ENCODE data around the gene RBM8A.
A peak's percentile ranks its signal among the peaks of the same experiment; 100 is the strongest.

Gene RBM8A

GRCh38 chr1:145912128-145912641 is 15.1 kb downstream of the RBM8A start:
- DNase-seq, result no peak

DNA sequence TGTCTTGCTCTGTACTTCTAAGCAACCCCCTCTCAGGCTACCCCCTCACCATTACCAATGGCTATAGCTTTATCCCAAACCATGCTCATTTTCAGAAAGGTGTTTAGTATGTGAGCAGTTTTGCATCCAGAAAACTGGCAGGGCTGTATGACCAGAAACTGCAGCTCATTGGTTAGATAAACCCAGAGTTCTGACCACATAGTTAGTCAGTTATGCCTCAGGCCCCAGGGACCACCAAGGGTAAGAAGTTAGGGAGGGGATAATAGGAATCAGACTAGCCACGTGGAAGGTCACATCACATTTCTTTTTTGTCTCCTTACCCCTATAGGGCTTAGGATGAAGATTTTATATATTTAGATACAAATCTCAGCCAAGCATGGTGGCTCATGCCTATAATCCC is 18.6 kb downstream of the RBM8A start:
- DNase-seq, result no peak

- no peak for DNase-seq
Measured at GRCh38 chr1:145906954-145907753, 20.1 kb downstream of the RBM8A start.

GRCh38 chr1:145901312-145902021 is 25.8 kb downstream of the RBM8A start:
- DNase-seq, result no peak

DNA sequence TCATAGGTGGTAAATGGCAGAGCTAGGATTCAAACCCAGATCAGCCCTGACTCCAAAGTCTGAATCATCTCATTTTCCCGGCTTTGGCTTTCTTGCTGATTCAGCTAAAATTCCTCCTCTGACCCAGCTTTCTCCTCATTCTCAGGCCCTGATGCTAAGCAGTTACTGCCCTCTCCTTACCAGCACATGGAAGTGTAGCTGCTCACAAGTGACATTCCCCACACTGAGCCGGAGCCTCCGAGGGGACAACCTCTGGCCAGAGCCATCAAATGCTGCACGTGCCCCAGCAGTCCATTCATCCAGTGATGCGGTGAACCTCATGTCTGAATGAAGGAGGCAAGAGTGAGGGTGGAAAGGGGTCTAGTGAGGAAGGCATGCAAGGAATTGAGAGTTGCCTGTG is 28.5 kb downstream of the RBM8A start:
- DNase-seq, result no peak

GRCh38 chr1:145897969-145898368 is 29.3 kb downstream of the RBM8A start:
- DNase-seq, result no peak

- DNase-seq, result no peak
Measured at GRCh38 chr1:145895471-145895870, 31.8 kb downstream of the RBM8A start.

GRCh38 chr1:145893306-145894055 is 33.8 kb downstream of the RBM8A start:
- DNase-seq, result no peak

- DNase-seq, result no peak
Measured at GRCh38 chr1:145892486-145893087, 34.7 kb downstream of the RBM8A start.

DNA sequence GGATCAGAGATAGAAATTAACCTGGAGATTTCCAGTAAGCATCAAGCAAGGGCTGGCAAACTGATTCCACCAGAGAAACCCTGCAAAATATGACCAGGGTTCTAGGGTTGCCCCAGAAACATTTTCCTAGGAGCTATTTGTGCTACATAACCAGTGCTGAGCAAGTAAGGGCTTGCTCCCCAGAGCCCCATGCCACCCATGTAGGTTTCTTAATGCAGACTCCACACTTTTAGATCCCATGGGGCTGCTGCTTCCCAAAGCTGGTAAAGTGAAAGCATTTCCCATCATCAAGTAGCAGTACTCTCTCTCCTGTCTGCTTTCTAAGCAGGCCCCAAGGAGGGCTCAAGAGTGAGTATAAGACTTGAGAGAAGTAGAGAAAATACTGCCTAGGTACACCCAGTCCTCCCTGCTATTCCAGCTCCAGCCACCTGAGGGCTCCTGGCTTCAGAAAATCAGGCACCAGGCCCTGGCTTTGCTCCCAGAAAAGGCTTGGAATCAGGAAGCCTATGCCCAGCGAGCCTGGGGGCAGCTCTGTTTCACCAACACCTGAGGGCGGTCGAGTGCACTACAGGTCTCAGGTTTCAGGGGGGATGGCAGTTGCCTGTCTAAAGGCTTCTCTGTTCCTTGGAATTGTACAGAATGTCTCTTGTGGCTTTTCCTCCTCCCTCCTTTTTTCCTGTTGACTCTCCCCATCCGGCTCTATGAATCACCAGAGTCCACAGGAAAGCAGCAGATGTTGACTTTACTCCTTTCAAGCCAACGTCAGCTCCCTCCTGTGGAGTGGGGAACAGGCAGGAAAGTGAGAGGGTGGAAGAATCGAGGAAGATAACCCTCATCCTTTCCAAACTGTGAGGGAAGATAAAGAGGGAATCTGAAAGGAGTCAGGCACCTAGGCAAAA is 35.4 kb downstream of the RBM8A start:
- DNase-seq, result peak; percentile 47

DNA sequence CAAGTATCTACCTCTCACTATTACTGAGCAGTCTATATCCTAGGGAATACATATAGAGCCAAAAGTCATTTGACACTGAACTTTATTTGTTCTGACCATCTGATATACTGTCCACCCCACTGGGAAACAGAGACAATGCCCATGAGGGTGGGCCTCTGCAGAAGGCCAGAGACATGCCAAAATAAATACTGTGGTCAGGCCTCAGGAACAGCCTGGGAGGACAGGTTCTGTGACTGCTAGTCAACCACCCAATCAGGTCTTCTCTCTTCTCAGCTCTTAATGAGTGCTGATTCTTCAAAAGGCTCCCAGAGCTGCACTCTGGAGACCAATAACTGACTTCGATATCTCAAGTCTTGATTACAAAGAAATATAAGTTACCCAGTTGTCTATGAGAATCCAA is 36.1 kb downstream of the RBM8A start:
- no peak for DNase-seq

GRCh38 chr1:145889722-145890121 is 37.6 kb downstream of the RBM8A start:
- DNase-seq, result no peak

GRCh38 chr1:145887631-145888030 is 39.7 kb downstream of the RBM8A start:
- no peak for DNase-seq

- no peak for DNase-seq
Measured at GRCh38 chr1:145886816-145887215, 40.5 kb downstream of the RBM8A start.

- no peak for DNase-seq
Measured at GRCh38 chr1:145886390-145886789, 40.9 kb downstream of the RBM8A start.

GRCh38 chr1:145885738-145886287 is 41.5 kb downstream of the RBM8A start, which contains the start of gene ANKRD35:
Gene ANKRD35 (minus strand): TSS chr1:145885866. CDS start chr1:145885758, 108 bp downstream.
- DNase-seq, result peak; percentile 84

- no peak for DNase-seq
Measured at GRCh38 chr1:145884675-145885074, 42.6 kb downstream of the RBM8A start.

GRCh38 chr1:145879775-145880174 is 47.5 kb downstream of the RBM8A start:
- no peak for DNase-seq

- DNase-seq, result no peak
Measured at GRCh38 chr1:145878724-145879123, 48.6 kb downstream of the RBM8A start.

DNA sequence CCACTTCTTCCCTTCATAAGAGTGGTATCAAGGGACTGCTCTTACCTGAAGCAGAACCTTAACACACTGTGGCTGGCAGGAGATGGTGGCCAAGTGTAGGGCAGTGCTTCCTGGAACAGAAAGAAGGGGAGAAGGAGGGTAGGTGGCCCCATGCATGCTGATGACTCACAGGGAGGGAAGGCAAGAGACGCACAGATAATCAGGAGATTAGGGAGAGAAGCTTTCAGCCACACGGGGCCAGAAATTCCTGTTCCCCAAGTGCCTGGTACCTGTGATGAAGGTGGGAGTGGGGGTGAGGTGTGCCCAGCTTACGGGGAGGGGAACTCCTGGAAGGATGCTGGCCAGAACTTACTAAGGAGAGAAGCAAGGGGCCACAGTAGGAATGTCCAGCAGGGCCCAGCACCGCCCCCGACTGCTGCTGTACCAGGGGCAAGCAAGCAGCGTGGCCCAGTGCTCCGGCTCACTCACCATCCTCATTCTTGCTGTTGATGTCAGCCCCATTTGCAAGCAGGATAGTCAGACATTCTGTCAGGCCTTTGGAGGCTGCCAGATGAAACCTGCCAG is 49.3 kb downstream of the RBM8A start:
- no peak for DNase-seq

GRCh38 chr1:145874646-145875045 is 52.6 kb downstream of the RBM8A start:
- DNase-seq, result no peak

Data from activated gamma-delta T cell treated with Interleukin-2 at 50 U/mL for 16 hours (primary cell).